Measurements from ENCODE around the gene RAB3GAP2. TPM values are rescaled to one million over a fixed set of nuclear protein-coding genes. Genes with fewer than 3 reads are reported as not detected.

RAB3GAP2 gene
- total RNA-seq, 4 donors from 2014 or later, result 13.8 to 28.0 (median 20.4) TPM

- intact Hi-C loops (cut with DNase I), result no loop called here
- peaks cover 0 to 9% (median 0%) of the 10 kb centered on the region in 3 donors for H3K4me1 ChIP-seq
- TF ChIP-seq CTCF (IDR thresholded peaks at IDR 0.05) (no peak), POLR2A (IDR thresholded peaks at IDR 0.05) (no peak)
- DNase-seq, result no peak
- H3K9me3 ChIP-seq, result no peaks in the 10 kb centered on the region
- H3K27ac ChIP-seq, result no peak overlapping the region
- no peaks in the 10 kb centered on the region for H3K27me3 ChIP-seq
- peaks cover 0 to 44% (median 0%) of the 10 kb centered on the region in 3 donors for H3K36me3 ChIP-seq
- 80 to 87% methylated on average over 4 of the region's 4 CpGs for WGBS, 2 donors
- no peak overlapping the region for H3K4me3 ChIP-seq
Measured at GRCh38 chr1:220227393-220227792, 44.9 kb downstream of the RAB3GAP2 start.

DNA sequence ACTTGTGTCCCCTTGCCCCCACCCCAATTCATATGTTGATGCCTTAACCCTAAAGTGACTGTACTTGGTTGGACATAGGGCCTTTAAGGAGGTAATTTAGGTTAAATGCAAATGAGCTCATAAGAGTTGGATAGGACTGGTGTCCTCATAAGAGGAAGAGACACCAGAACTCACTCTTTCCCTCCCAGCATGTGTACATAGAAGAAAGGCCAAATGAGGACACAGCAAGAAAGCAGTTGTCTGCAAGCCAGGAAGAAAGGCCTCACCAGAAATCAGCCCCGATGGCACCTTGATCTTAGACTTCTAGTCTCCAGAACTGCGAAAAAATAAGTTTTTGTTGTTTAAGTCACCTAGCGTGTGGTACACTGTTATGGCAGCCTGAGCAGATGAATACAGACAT is 45.5 kb downstream of the RAB3GAP2 start:
- peaks cover 0 to 9% (median 0%) of the 10 kb centered on the region in 3 donors for H3K4me1 ChIP-seq
- no peak overlapping the region for H3K4me3 ChIP-seq
- H3K9me3 ChIP-seq, result no peaks in the 10 kb centered on the region
- peaks cover 0 to 37% (median 0%) of the 10 kb centered on the region in 3 donors for H3K36me3 ChIP-seq
- 86 to 90% methylated on average over 3 of the region's 3 CpGs for WGBS, 2 donors
- intact Hi-C loops (cut with DNase I), result no loop called here
- TF ChIP-seq POLR2A (IDR thresholded peaks at IDR 0.05), result no peak
- no peak for TF ChIP-seq CTCF (IDR thresholded peaks at IDR 0.05)
- no peak for DNase-seq
- no peak overlapping the region for H3K27ac ChIP-seq
- no peaks in the 10 kb centered on the region for H3K27me3 ChIP-seq

DNA sequence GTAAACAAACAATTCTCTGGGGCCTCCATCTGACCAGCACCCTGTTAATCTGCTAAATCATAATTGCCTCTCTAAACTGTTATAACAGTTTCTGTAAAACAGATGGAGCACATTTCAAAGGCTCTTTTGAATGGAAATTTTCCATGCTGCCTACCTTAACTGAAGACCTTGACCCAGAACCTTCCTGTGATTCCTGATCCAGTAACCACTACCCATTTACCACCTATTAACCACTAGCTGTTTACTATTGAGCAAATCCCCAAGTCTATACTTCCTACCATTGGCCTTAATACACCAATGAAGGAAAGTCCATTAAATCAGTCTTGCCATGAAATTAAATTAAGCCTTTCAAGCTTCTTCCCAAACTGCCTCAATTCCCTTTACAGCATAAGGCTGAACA is 46.3 kb downstream of the RAB3GAP2 start:
- Histone ChIP-seq H3K27me3 (no peaks in the 10 kb centered on the region), H3K27ac (no peak overlapping the region), H3K4me1 (peaks cover 0 to 9% (median 0%) of the 10 kb centered on the region in 3 donors), H3K9me3 (no peaks in the 10 kb centered on the region), H3K36me3 (peaks cover 0 to 29% (median 0%) of the 10 kb centered on the region in 3 donors), H3K4me3 (no peak overlapping the region)
- no peak for TF ChIP-seq CTCF (IDR thresholded peaks at IDR 0.05)
- no peak for TF ChIP-seq POLR2A (IDR thresholded peaks at IDR 0.05)
- DNase-seq, result no peak
- intact Hi-C loops (cut with DNase I), result no loop called here

DNA sequence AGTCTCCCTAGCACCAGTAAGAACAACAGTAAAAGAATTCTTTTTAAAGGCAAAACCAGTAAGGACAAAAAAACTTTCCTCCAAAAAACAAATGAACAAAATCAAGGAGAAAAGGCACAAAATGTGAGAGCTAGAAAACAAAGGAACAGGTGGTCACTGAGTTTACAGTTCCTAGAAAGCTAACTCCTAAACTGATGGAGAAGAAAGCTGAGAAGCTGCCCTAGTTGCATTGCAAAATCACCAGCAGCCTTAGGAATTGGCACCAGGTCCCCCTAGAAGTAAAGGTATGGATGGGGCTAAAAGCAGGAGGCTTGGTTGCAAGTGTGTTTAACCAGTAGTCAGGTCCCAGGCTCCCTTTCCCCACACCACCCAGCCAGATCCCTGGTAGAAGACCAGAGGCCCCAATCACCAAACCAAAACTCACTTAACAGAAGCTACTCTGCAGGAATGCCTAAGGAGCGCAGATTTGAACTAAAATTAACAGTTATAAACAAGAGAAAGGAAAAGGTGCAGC is 47.6 kb downstream of the RAB3GAP2 start:
- WGBS, 2 donors, result 79 to 100% methylated on average over 1 of the region's 1 CpG
- Histone ChIP-seq H3K4me1 (peaks cover 0 to 9% (median 0%) of the 10 kb centered on the region in 3 donors), H3K27me3 (no peaks in the 10 kb centered on the region), H3K9me3 (no peaks in the 10 kb centered on the region), H3K4me3 (no peak overlapping the region), H3K27ac (no peak overlapping the region), H3K36me3 (peaks cover 0 to 29% (median 0%) of the 10 kb centered on the region in 3 donors)
- intact Hi-C loops (cut with DNase I), result no loop called here
- no peak for TF ChIP-seq CTCF (IDR thresholded peaks at IDR 0.05)
- TF ChIP-seq POLR2A (IDR thresholded peaks at IDR 0.05), result no peak
- DNase-seq, result no peak

GRCh38 chr1:220224033-220224432 is 48.2 kb downstream of the RAB3GAP2 start:
- Histone ChIP-seq H3K27me3 (no peaks in the 10 kb centered on the region), H3K4me1 (peaks cover 0 to 16% (median 5%) of the 10 kb centered on the region in 3 donors), H3K4me3 (no peak overlapping the region), H3K9me3 (no peaks in the 10 kb centered on the region), H3K27ac (no peak overlapping the region), H3K36me3 (peaks cover 0 to 29% (median 0%) of the 10 kb centered on the region in 3 donors)
- intact Hi-C loops (cut with DNase I), result no loop called here
- DNase-seq, result no peak
- 76 to 83% methylated on average over 2 of the region's 2 CpGs for WGBS, 2 donors
- TF ChIP-seq POLR2A (IDR thresholded peaks at IDR 0.05) (no peak), CTCF (IDR thresholded peaks at IDR 0.05) (no peak)

Data from esophagus squamous epithelium (tissue), 5 donors.